Ammon's horn (tissue), 1 donor: ENCODE measurements around the gene CMKLR1.
A peak's percentile ranks its signal among the peaks of the same experiment; 100 is the strongest.

ENCODE experiments used
- DNase-seq: peaks from one replicate; pipeline ENCODE4 v3.0.0-alpha.2; 2016; ENCODE audit warnings: low spot score

Gene CMKLR1

DNA sequence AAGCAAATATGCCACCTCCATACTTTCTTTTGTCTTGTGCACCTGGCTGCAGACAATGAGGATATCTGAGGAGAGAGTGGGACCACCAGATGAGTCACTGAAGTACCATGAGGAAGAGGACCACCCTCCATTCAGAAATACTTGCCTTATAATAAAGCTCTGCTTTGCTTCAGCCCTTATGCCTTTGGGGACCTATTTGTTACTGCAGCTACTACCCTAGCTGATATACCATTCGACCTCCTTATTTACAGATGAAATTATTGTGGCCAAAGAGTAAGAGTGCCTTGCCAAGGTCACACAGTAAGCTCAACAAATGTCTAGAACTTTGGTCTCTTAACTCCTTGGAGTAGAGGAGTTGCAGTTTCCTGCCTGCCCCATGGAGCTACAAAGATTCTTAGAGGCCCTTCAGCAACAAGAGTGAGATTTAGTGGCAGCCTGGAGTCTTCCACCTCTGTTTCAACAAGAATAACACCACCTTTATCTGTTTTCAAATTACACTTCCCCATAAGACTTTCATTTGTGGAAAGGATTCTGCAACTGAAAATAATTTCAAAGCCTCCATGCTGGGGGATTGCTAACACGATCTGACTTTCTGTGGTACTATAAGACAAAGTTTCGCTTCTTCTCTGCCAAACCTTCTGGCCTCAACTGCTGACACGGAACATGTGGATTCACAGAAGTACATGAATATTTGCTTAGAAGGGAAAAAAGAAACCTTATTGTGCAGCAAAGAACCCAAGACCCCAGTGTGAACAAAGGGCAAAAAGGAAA is 3.6 kb downstream of the CMKLR1 start:
- peak; percentile 49 for DNase-seq

DNA sequence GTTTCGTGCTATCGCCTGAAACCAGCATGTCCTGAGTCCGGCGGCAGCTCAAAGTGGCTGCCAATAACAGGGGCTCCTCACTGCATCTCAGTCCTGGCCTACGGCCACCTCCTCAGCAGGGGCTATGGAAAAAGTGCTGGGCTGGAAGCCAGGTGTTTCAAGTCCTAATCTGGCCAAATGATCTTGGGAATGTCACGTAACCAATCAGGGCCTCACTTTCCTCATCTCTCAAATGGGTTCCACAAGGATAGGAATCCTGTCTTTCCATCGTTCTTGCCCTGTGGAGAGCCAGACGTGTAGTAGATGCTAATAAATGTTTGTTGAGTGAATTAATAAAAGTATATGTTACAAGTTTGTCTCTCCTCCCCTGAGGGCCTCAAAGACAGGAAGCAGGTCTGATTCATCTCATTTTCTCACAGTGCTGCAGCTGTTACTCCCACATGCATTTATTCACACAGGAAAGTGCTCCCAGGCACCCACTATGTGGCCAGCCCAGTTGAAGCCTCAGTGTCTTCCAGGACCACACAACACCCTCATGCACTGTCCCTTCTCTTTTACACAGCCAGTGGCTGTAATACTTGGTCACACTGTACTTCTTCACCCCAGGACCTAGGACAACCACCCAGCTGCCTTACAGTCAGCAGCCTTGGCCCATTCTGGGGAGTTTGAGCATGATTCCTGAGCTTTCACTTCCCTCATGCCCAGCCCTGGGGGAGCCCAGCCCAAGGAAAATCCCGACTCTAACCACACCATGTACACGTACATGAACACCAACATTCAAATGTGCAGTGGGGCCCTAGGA is 5.0 kb downstream of the CMKLR1 start:
- peak; percentile 51 for DNase-seq

GRCh38 chr12:108332791-108333382 is 6.2 kb downstream of the CMKLR1 start:
- DNase-seq = peak; percentile 68

- no peak for DNase-seq
Measured at GRCh38 chr12:108328420-108328819, 10.7 kb downstream of the CMKLR1 start.

DNA sequence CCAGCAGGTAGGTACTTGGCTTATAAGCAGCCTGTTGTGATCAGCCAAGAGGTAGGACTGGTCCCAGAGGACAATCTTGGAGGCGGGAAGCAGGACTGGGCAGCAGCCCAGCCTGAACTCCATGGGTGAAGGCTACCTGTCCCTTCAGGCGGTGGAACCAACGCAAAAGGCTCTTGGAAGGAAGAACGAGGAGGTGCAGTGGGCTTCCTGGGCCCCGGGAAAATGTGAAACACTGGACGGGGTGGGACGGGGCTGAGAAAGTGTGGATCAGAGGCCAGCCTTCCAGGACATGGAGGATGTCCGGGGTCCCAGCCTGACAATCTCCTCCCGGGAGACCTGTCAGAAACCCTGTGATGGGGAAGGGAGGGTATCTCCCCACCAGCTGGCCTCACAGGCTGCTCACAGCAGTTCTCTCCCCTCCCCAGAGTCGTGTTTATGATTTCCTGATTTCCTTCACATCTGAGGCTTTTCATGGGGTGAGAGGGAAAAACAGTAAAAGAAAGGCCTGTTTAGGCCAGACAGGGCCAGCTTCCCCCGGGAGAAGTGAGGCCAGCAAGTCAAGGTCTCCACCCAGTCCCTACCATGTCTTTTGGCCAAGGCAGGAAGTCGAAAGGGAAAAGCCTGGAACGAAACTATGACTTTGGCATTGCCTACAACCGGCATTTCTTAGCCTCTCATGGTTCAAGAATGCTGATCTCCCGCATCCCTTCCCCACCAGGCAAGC is 11.3 kb downstream of the CMKLR1 start:
- DNase-seq = no peak

DNA sequence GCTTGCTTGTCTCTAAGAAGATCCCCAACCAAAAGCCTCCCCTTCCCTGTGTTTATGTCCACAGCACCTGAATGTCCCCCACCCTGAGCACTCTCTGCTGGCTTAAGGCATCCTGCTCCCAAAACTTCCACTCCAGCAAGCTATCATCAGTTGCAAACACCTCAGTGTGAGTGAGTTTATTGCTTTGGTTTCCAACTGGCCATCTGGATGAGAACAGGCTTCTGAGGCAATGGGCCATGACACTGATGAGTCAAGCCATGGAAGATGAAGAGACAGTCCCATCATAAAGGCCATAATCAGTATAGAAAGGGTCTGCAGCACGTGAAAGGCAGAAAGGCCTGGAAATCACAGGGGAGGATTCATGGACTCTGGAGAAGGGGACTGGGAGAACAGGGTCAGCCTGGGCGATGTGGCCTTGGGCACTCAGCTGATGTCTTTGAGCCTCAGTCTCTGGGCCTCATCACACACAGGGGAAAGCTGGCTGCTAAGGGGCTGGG is 12.8 kb downstream of the CMKLR1 start:
- DNase-seq = no peak

- DNase-seq = no peak
Measured at GRCh38 chr12:108325549-108325948, 13.6 kb downstream of the CMKLR1 start.

GRCh38 chr12:108325018-108325358 is 14.1 kb downstream of the CMKLR1 start:
- DNase-seq = no peak

GRCh38 chr12:108324351-108325017 is 14.6 kb downstream of the CMKLR1 start:
- DNase-seq = peak; percentile 52

DNA sequence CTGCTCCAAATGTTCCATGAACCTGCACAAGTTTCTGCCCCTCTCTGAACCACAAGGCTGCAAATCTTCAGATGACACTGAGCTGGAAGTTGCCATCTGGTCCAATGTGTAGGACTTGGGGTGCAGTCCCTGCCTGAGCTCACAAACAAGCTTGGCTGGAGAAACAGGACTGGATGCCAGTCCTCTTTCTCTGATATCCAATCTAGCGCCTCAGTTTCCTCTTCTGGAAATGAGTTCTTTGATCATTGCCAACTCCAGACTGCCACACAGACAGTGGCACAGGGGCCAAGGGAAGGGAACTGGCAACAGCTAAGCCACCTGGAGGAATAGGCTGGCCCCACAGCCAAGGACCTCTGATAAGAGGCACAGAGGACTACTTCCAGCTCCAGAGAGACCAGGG is 15.5 kb downstream of the CMKLR1 start:
- DNase-seq = no peak

GRCh38 chr12:108322998-108323397 is 16.1 kb downstream of the CMKLR1 start:
- no peak for DNase-seq

DNA sequence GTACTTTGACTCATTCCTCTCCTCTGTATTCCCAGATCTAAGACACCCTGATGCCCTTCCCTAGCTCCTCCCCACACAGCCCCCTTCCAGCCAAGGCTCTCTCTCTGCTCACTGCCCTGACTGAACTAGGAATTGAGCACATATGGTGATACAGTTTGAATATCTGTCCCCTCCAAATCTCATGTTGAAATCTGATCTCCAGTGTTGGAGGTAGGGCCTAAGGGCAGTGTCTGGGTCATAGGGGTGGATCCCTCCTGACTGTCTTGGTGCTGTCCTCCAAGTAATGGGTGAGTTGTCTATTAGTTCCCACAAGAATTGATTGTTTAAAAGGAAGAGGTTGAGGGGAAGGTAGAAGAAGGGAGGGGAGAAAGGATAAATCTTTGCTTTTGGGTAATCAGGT is 17.4 kb downstream of the CMKLR1 start:
- DNase-seq = no peak

GRCh38 chr12:108320507-108321293 is 18.4 kb downstream of the CMKLR1 start:
- no peak for DNase-seq

DNA sequence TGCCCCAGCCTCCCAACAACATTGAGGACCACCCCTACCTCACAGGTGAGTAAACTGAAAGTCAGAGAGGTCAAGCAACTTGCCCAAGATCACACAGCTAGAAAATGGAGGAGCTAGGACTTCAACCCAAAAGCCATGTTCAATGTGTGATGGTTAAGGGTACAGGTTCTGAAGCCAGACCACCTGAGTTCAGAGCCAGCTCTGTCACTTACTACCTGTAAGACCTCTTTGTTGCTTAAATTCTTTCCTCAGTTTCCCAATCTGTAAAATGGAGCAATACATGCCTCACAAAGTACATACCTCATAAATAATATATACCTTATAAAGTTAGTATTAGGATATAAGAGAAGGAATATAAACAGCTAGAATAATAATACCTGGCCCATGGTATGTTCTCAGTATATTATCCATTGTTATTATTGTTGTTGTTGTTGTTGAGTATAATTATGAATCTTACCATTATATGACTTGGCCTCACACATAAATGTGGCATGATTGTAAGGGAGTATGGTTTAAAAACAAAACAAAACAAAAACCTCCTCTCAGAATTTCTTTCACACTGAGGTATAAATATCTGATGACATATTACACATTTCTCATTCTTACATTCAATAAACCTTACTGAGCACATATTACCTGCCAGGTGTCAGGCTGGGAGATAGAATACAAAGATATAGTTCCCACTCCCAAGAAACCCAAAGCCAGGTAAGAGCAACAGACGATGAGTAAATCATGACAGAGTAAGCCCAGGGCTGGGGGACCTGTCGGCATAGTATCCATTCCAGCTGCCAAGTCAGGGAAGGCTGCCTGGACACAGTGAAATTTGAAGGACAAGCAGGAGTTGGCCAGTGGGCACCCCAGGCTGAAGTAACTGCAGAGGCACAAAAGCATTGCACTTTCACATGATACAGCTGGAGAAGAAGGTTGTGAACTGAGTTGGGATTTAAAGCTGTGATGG is 19.6 kb downstream of the CMKLR1 start:
- no peak for DNase-seq

- no peak for DNase-seq
Measured at GRCh38 chr12:108318472-108319275, 20.4 kb downstream of the CMKLR1 start.

DNA sequence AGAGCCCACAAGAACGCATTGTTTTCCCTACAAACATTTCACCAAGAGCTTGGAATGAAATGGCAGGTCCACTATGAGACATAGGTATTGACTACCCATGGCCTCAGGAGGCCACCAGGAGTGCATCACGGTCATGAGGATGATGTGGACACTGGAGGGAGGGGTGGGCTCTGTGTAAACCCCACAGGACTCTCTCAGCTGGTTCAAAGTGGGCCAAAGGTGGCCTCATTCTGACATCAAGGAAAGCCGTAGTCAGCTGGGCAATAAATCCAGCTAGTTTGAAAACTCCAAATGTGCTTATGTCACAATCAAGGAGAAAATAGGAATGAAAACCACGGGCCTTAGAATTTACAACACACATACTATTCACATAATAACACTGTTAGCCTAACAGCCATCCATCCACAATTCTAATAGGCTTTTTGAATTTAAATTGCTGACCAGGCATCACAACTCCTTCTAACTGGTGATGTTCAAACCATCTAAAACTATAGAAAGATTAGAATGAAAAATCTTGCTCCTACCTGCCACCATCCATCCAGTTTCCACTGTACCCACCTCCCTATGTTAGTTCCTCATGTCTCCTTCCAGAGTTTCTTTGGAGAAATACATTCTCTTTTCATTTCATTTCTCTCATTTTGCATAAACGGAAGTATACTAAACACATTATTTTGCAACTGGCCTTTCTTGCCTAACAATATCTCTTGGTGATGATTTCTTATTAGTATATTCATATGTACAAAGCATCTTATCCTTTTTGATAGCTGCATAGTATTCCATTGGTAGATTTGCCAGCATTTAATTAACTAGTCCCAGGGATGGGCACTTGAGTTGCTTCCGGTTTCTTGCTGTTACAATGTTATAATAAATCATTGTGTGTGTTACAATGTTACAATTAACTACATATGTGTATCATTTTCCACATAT is 21.5 kb downstream of the CMKLR1 start:
- DNase-seq = no peak

DNA sequence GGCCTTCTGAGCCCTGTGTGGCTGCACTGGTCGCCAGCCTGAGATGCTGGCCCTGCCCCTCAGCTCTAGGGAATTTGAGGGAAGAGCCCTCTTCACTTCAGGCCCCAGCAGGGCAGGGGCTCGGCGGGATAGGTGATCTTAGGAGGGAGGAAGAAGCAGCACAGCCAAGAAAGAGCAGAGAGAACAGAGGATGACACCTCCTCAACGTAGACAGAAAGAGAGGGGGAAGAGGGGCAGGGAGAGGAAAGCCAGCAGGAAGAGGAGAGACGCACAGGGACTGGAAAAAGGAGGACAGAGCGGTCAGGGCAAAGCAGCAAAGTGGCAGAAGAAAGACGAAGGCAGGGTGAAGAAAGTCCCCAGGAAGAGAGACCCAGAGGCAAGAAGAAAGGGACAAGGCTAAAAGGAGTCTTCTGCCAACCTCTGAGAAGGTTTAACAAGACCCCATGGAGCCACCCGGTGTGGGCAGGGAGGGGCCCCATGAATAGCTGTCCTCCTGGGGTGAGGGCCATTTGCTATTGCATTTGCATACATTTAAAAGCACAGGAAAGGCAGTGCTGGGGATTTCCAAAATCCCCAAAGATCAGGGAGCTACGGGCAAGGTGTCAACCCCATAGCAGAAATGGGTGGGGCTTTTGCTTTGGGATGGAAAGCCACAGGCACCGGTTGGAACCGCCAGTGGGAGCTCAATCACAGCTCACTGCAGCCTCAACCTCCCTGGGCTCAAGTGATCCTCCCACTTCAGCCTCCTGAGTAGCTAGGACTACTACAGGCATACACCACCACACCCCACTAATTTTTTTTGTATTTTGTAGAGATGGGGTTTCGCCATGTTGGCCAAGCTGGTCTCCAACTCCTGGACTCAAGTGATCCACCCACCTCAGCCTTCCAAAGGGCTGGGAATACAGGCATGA is 22.7 kb downstream of the CMKLR1 start:
- no peak for DNase-seq
